Activated naive CD8-positive, alpha-beta T cell treated with anti-CD3 and anti-CD28 coated beads, Interleukin-2, amount 50 U/mL, for 24 hours (primary cell): ENCODE measurements around the gene FXR2.
A peak's percentile ranks its signal among the peaks of the same experiment; 100 is the strongest.

Experiments
- ATAC-seq: fragments of 150-1000 bp; cut with Tn5 transposase; one replicate; pipeline ENCODE4 v1.10.0; 2021
- DNase-seq: peaks from one replicate; pipeline ENCODE4 v3.0.0; 2021
- H3K27ac Mint-ChIP-seq: one replicate; pipeline ENCODE4 v1.8.0; 2021; ENCODE audit warnings: mild to moderate bottlenecking, mixed read lengths
- H3K27me3 Mint-ChIP-seq: one replicate; pipeline ENCODE4 v1.8.0; 2021; ENCODE audit warnings: mixed read lengths
- H3K36me3 Mint-ChIP-seq: one replicate; pipeline ENCODE4 v1.8.0; 2021; ENCODE audit warnings: low read depth, mixed read lengths
- H3K4me1 Mint-ChIP-seq: one replicate; pipeline ENCODE4 v1.8.0; 2021; ENCODE audit warnings: mixed read lengths
- H3K4me3 Mint-ChIP-seq: one replicate; pipeline ENCODE4 v1.8.0; 2021; ENCODE audit warnings: mild to moderate bottlenecking, moderate library complexity, mixed read lengths
- H3K9me3 Mint-ChIP-seq: one replicate; pipeline ENCODE4 v1.8.0; 2021; ENCODE audit warnings: mixed read lengths

The FXR2 gene

DNA sequence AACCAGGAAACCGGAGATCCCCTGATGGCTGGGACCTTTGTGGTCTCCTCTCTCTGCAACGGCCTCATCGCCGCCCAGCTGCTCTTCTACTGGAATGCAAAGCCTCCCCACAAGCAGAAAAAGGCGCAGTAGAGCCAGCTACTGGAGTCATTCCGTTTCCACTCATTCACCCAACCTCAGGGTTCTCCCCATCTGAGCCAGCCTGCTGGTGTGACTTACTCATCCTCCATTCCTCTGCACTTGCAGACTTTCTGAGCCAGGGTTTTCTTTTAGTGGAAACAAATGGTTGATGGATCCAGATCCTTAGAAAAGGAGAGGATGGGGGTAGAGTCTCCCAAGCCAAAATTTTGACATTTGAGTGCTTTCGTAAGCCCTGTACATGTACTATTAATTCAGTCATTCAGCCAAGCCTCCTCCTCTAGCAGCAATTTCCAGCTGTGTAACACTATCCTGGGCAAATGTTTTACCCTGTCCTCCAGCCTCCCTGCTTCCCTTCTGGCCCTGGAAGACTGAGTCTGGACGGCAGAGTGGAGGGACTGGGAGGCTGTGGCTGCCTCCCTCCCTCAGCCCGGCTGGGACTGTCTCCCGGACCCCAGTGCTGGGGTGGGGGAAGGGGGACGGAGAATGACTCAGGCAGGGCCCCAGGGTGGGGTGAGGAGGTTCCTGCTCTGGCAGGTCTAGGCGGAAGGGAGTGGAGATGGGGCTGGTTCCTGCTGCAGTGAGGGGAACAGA lies 27.1 kb downstream of the FXR2 start:
- Mint-ChIP-seq H3K4me1 (peaks cover 30% of the 10 kb centered on the region), H3K4me3 (no peak overlapping the region), H3K36me3 (peaks cover 22% of the 10 kb centered on the region), H3K9me3 (no peaks in the 10 kb centered on the region), H3K27me3 (no peaks in the 10 kb centered on the region), H3K27ac (no peak overlapping the region)
- no peak for DNase-seq
- ATAC-seq = no peak

- no peak overlapping the region for H3K4me3 Mint-ChIP-seq
- DNase-seq (no peak), ATAC-seq (no peak)
- peaks cover 37% of the 10 kb centered on the region for H3K4me1 Mint-ChIP-seq
- peak overlapping the region; percentile 18 for H3K27ac Mint-ChIP-seq
- peaks cover 23% of the 10 kb centered on the region for H3K36me3 Mint-ChIP-seq
- no peaks in the 10 kb centered on the region for H3K27me3 Mint-ChIP-seq
- H3K9me3 Mint-ChIP-seq = no peaks in the 10 kb centered on the region
These were observed 27.9 kb downstream of the FXR2 start for GRCh38 chr17:7586673-7587419.

DNA sequence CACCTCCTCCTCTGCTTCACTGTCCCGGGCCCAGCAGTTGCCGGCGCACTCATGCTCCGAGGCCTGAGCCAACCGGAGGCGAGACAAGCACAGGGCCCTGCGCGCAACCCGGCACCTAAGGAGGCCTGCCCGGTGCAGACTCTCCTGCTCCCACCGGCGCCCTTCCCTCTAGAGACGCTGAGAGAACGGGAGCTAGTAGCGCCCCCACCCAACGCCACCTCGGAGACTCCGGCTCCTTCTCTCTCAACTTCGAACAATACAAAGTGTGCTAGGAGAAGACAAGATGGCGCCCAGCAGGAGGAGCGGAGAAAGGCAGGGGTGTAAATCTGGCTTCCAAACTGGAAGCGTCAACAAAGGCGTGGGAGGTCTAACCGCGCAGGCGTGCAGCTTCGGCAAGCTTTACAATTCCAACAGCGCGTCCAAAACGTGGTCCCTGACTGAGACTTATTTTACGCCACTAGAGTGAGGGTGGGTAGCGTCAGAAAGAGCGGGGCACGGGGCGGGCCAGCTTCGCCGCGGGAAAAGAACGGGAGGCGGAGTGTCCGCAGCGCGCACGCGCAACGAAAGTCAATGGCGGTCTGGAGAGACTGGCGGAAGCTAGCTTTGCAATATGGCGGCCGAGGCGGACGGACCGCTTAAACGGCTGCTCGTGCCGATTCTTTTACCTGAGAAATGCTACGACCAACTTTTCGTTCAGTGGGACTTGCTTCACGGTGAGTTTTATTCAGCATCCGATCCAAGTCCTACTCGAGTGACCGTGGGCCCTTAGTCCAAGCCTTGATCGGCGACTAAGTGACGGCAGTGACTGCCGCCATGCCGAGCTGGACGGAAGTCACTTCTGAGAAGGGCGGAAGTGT lies 31.2 kb downstream of the FXR2 start, which contains the start of gene MPDU1:
Gene MPDU1 (plus strand): TSS at position 600 of the 857 bp plus-strand sequence. CDS start 11 bp downstream, at position 611.
- Mint-ChIP-seq H3K36me3 (peaks cover 31% of the 10 kb centered on the region), H3K4me3 (peak within 1 kb of the TSS; percentile 96), H3K27ac (peak within 1 kb of the TSS; percentile 100), H3K9me3 (no peaks in the 10 kb centered on the region), H3K27me3 (no peaks in the 10 kb centered on the region), H3K4me1 (peaks cover 69% of the 10 kb centered on the region)
- DNase-seq = peak; percentile 96
- peak; percentile 59 for ATAC-seq

DNA sequence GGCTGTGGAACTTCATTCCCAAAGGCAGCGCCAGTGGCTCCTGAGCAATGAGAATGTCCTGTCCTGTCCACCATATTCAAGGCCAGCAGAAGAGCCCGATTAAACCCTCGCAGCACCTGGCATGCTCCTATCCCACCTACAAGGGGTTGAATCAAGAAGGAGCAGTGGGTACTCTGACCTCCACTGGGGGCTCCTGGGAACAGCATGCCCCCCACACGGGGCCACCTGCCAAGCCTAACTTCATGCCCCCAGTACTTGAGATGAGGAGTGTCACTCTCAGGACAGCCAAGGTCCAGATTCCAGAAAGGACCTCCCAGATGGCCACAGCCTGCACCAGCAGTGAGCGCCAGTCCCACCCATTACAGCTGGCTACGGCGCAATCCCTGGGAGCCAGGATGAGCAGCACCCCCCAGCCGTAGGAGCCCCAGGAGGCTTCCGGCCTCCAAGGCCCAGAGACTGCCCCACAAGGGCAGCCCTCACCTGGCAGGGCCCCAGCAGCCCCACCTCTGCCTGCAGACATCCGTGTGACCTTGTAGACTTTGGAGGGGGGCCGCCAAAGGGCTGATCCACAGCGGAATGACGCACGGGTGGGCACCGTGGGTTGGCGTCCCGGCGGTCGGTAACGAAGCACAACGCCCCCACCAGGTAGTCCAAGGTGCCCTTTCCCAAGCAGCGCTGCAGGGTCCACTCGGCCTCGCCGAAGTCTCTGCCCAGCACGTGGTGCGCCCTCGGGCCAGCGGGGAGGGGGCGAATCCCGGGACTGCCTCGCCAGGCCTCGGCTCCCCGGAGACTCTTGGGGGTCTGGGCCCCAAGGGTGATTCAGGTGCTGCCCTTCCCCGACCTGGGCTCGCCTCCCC lies 32.1 kb downstream of the FXR2 start:
- Mint-ChIP-seq H3K27me3 (no peaks in the 10 kb centered on the region), H3K4me1 (peaks cover 77% of the 10 kb centered on the region), H3K36me3 (peaks cover 39% of the 10 kb centered on the region), H3K4me3 (peak overlapping the region; percentile 96), H3K27ac (peak overlapping the region; percentile 100), H3K9me3 (no peaks in the 10 kb centered on the region)
- ATAC-seq (no peak), DNase-seq (no peak)

DNA sequence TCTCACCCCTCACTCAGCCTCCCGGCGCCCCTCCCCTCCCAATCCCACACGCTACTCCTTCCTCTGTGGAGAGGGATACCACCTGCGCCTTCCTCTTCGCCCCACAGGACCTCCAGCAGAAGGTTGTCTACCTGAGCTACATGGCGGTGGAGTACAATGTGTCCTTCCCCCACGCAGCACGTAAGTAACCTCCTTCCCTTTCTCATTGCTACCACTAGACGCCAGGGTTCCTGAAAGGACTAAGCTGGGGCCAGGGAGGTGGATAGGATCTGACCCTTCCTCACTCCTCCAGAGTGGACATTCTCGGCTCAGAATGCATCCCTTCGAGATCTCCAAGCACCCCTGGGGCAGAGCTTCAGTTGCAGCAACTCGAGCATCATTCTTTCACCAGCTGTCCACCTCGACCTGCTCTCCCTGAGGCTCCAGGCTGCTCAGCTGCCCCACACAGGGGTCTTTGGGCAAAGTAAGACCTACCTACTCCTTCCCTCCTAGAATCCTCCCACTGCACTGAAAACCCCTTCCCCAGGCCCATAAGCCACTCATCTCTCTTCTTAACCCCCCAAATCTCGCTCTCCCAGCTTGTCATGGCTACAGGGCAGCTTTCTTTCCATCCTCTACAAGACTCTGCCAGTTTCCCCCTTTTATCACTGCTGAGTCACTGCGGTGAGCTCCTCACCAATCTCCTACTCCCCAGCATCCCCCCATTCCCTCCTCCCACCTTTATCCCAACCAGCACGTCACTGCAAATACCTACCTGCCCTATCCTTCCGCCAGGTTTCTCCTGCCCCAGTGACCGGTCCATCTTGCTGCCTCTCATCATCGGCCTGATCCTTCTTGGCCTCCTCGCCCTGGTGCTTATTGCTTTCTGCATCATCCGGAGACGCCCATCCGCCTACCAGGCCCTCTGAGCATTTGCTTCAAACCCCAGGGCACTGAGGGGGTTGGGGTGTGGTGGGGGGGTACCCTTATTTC lies 33.8 kb downstream of the FXR2 start:
- DNase-seq = no peak
- Mint-ChIP-seq H3K9me3 (no peaks in the 10 kb centered on the region), H3K36me3 (peaks cover 56% of the 10 kb centered on the region), H3K4me1 (peaks cover 89% of the 10 kb centered on the region), H3K27me3 (no peaks in the 10 kb centered on the region), H3K4me3 (peak overlapping the region; percentile 27), H3K27ac (peak overlapping the region; percentile 100)
- no peak for ATAC-seq

- DNase-seq = no peak
- Mint-ChIP-seq H3K4me3 (peak overlapping the region; percentile 69), H3K27ac (peak overlapping the region; percentile 100), H3K27me3 (no peaks in the 10 kb centered on the region), H3K9me3 (no peaks in the 10 kb centered on the region), H3K36me3 (peaks cover 60% of the 10 kb centered on the region), H3K4me1 (peaks cover 91% of the 10 kb centered on the region)
- ATAC-seq = no peak
These were observed 34.7 kb downstream of the FXR2 start for GRCh38 chr17:7579834-7580603.

DNA sequence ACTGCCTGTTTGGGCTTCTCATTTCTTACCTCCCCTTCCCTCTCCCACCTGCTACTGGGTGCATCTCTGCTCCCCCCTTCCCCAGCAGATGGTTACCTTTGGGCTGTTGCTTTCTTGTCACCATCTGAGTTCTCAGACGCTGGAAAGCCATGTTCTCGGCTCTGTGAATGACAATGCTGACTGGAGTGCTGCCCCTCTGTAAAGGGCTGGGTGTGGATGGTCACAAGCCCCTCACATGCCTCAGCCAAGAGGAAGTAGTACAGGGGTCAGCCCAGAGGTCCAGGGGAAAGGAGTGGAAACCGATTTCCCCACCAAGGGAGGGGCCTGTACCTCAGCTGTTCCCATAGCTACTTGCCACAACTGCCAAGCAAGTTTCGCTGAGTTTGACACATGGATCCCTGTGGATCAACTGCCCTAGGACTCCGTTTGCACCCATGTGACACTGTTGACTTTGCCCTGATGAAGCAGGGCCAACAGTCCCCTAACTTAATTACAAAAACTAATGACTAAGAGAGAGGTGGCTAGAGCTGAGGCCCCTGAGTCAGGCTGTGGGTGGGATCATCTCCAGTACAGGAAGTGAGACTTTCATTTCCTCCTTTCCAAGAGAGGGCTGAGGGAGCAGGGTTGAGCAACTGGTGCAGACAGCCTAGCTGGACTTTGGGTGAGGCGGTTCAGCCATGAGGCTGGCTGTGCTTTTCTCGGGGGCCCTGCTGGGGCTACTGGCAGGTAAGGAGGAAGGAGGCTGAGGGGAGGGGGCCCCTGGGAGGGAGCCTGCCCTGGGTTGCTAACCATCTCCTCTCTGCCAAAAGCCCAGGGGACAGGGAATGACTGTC lies 35.5 kb downstream of the FXR2 start, which contains the start of gene CD68:
Gene CD68 (plus strand): TSS at position 638 of the 833 bp plus-strand sequence. CDS start 40 bp downstream, at position 678.
- peak; percentile 78 for DNase-seq
- ATAC-seq = peak; percentile 76
- H3K27ac Mint-ChIP-seq = peak within 1 kb of the TSS; percentile 100
- H3K4me1 Mint-ChIP-seq = peaks cover 91% of the 10 kb centered on the region
- peak within 1 kb of the TSS; percentile 91 for H3K4me3 Mint-ChIP-seq
- H3K9me3 Mint-ChIP-seq = no peaks in the 10 kb centered on the region
- no peaks in the 10 kb centered on the region for H3K27me3 Mint-ChIP-seq
- H3K36me3 Mint-ChIP-seq = peaks cover 63% of the 10 kb centered on the region

GRCh38 chr17:7577327-7578199 lies 37.1 kb downstream of the FXR2 start:
- no peak for ATAC-seq
- peaks cover 75% of the 10 kb centered on the region for H3K36me3 Mint-ChIP-seq
- H3K4me1 Mint-ChIP-seq = peaks cover 90% of the 10 kb centered on the region
- no peak for DNase-seq
- peak overlapping the region; percentile 100 for H3K27ac Mint-ChIP-seq
- peak overlapping the region; percentile 91 for H3K4me3 Mint-ChIP-seq
- H3K9me3 Mint-ChIP-seq = no peaks in the 10 kb centered on the region
- H3K27me3 Mint-ChIP-seq = peaks cover 6% of the 10 kb centered on the region

GRCh38 chr17:7576432-7576937 lies 38.2 kb downstream of the FXR2 start:
- peak overlapping the region; percentile 100 for H3K27ac Mint-ChIP-seq
- no peak for DNase-seq
- peaks cover 82% of the 10 kb centered on the region for H3K4me1 Mint-ChIP-seq
- H3K9me3 Mint-ChIP-seq = no peaks in the 10 kb centered on the region
- H3K36me3 Mint-ChIP-seq = peaks cover 76% of the 10 kb centered on the region
- no peak for ATAC-seq
- H3K4me3 Mint-ChIP-seq = peak overlapping the region; percentile 91
- H3K27me3 Mint-ChIP-seq = peaks cover 6% of the 10 kb centered on the region

DNA sequence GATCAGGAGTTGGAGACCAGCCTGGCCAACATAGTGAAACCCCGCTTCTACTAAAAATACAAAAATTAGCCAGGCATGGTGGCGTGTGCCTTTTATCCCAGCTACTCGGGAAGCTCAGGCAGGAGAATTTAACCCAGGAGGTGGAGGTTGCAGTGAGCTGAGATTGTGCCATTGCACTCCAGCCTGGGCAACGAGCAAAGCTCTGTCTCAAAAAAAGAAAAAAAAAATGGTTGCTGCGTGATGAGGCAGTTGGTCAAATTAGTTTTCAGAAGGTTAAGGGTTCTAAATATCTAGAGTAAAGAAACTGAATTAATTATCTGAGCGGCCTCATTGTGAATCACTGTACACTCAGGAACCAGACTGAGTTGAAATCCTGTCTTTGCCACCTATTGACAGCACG lies 38.7 kb downstream of the FXR2 start:
- H3K9me3 Mint-ChIP-seq = no peaks in the 10 kb centered on the region
- ATAC-seq (no peak), DNase-seq (no peak)
- H3K4me3 Mint-ChIP-seq = peak overlapping the region; percentile 91
- H3K27me3 Mint-ChIP-seq = peaks cover 6% of the 10 kb centered on the region
- H3K27ac Mint-ChIP-seq = peak overlapping the region; percentile 100
- peaks cover 82% of the 10 kb centered on the region for H3K4me1 Mint-ChIP-seq
- peaks cover 80% of the 10 kb centered on the region for H3K36me3 Mint-ChIP-seq

- H3K27ac Mint-ChIP-seq = peak overlapping the region; percentile 100
- no peak for ATAC-seq
- no peaks in the 10 kb centered on the region for H3K9me3 Mint-ChIP-seq
- peaks cover 79% of the 10 kb centered on the region for H3K4me1 Mint-ChIP-seq
- DNase-seq = no peak
- peaks cover 83% of the 10 kb centered on the region for H3K36me3 Mint-ChIP-seq
- peaks cover 6% of the 10 kb centered on the region for H3K27me3 Mint-ChIP-seq
- peak overlapping the region; percentile 91 for H3K4me3 Mint-ChIP-seq
These were observed 39.2 kb downstream of the FXR2 start for GRCh38 chr17:7575481-7575883.
